Suprapubic skin (tissue), 4 donors: ENCODE measurements around the gene RALA. TPM values are rescaled to one million over a fixed set of nuclear protein-coding genes. Genes with fewer than 3 reads are reported as not detected.
"Not testable (repeated sequence)": the region's sequence is repeated elsewhere in the genome, so short reads cannot be mapped to it uniquely, and the experiment has no call there.

Experiments used
- DNase-seq, 2 donors: peaks; one replicate each; pipeline ENCODE4 v3.0.0-alpha.2; 2019; ENCODE audit warnings: low spot score in 2 of 2
- H3K27ac ChIP-seq: fragments of 200-600 bp; sonication (generic); one replicate; pipeline ENCODE4 v1.5.1; 2019
- H3K27me3 ChIP-seq: fragments of 200-600 bp; sonication (generic); one replicate; pipeline ENCODE4 v1.5.1; 2019
- H3K36me3 ChIP-seq: fragments of 200-600 bp; sonication (generic); one replicate; pipeline ENCODE4 v1.5.1; 2019
- H3K4me1 ChIP-seq: fragments of 200-600 bp; sonication (generic); one replicate; pipeline ENCODE4 v1.5.1; 2019
- H3K4me3 ChIP-seq: fragments of 200-600 bp; sonication (generic); one replicate; pipeline ENCODE4 v1.5.1; 2019; ENCODE audit warnings: mild to moderate bottlenecking
- H3K9me3 ChIP-seq: fragments of 200-600 bp; sonication (generic); one replicate; pipeline ENCODE4 v1.5.1; 2019
- CTCF ChIP-seq, 2 donors: fragments of 200-600 bp in 1 of 2; fragments of 450-650 bp in 1 of 2; sonication (generic) in 1 of 2; IDR thresholded peaks; one replicate each; pipeline ENCODE4 v1.5.1; 2016 to 2019; ENCODE audit warnings: antibody characterized with exemption in 2 of 2, mild to moderate bottlenecking in 1 of 2, moderate library complexity in 1 of 2
- EP300 ChIP-seq: sonication (generic); formaldehyde crosslinking; IDR thresholded peaks from one replicate; pipeline ENCODE4 v1.6.1; 2017; ENCODE audit warnings: antibody characterized with exemption
- POLR2A ChIP-seq, 2 donors: fragments of 450-650 bp; IDR thresholded peaks; one replicate each; pipeline ENCODE4 v1.6.1; 2017; ENCODE audit warnings: antibody characterized with exemption in 2 of 2, mild to moderate bottlenecking in 2 of 2, moderate library complexity in 2 of 2
- POLR2AphosphoS5 ChIP-seq, 3 donors: sonication (generic); formaldehyde crosslinking; IDR thresholded peaks; one replicate each; pipeline ENCODE4 v1.6.1; 2017; ENCODE audit warnings: antibody characterized with exemption in 3 of 3
- WGBS: methylation state at CpG from one replicate; pipeline ENCODE4 v1.1.5; 2018; 5-methylcytosine and 5-hydroxymethylcytosine counted together
- total RNA-seq, 4 donors: library from RNA; depleted of rRNA; stranded (reverse); fragments of >200 nt; gene quantifications; one replicate each; pipeline ENCODE4 v1.1.0, GENCODE V29; 2016

Gene RALA
- total RNA-seq, 4 donors from 2014 or later: 15.5 to 24.1 (median 15.9) TPM

GRCh38 chr7:39674406-39674805 lies 51.0 kb downstream of the RALA start:
- WGBS: 97% methylated on average over 1 of the region's 1 CpG
- TF ChIP-seq CTCF (IDR thresholded peaks at IDR 0.05) (no peak), POLR2AphosphoS5 (IDR thresholded peaks at IDR 0.05) (no peak), POLR2A (IDR thresholded peaks at IDR 0.05) (no peak), EP300 (no peak)
- H3K4me1 ChIP-seq: peaks cover 4% of the 10 kb centered on the region

GRCh38 chr7:39676346-39676745 lies 53.0 kb downstream of the RALA start:
- no peak for DNase-seq
- H3K9me3 ChIP-seq: no peaks in the 10 kb centered on the region
- no peak overlapping the region for H3K4me3 ChIP-seq
- no peak overlapping the region for H3K27ac ChIP-seq
- H3K27me3 ChIP-seq: no peaks in the 10 kb centered on the region
- peaks cover 4% of the 10 kb centered on the region for H3K4me1 ChIP-seq
- WGBS: 95% methylated on average over 2 of the region's 2 CpGs
- no peaks in the 10 kb centered on the region for H3K36me3 ChIP-seq
- TF ChIP-seq POLR2AphosphoS5 (IDR thresholded peaks at IDR 0.05): no peak
- no peak for TF ChIP-seq POLR2A (IDR thresholded peaks at IDR 0.05)

More at GRCh38 chr7:39674406-39674805, 51.0 kb downstream of the RALA start:
- H3K4me3 ChIP-seq: no peak overlapping the region
- H3K9me3 ChIP-seq: no peaks in the 10 kb centered on the region
- H3K27me3 ChIP-seq: no peaks in the 10 kb centered on the region
- no peak for DNase-seq
- no peaks in the 10 kb centered on the region for H3K36me3 ChIP-seq
- no peak overlapping the region for H3K27ac ChIP-seq

- Histone ChIP-seq H3K9me3 (no peaks in the 10 kb centered on the region), H3K4me1 (peaks cover 21% of the 10 kb centered on the region), H3K27me3 (no peaks in the 10 kb centered on the region), H3K27ac (no peak overlapping the region), H3K4me3 (no peak overlapping the region), H3K36me3 (no peaks in the 10 kb centered on the region)
- DNase-seq: no peak
- 85% methylated on average over 6 of the region's 6 CpGs for WGBS
- TF ChIP-seq CTCF (IDR thresholded peaks at IDR 0.05) (no peak), POLR2AphosphoS5 (IDR thresholded peaks at IDR 0.05) (no peak), POLR2A (IDR thresholded peaks at IDR 0.05) (no peak), EP300 (no peak)
Measured at GRCh38 chr7:39678930-39679709, 55.7 kb downstream of the RALA start.

GRCh38 chr7:39679874-39680273 lies 56.5 kb downstream of the RALA start:
- H3K36me3 ChIP-seq, H3K27ac ChIP-seq, H3K9me3 ChIP-seq, H3K4me3 ChIP-seq, H3K27me3 ChIP-seq, DNase-seq: not testable (repeated sequence)
- H3K4me1 ChIP-seq: peaks cover 24% of the 10 kb centered on the region
- WGBS: 96% methylated on average over 9 of the region's 9 CpGs

GRCh38 chr7:39681887-39682441 lies 58.6 kb downstream of the RALA start:
- no peak for DNase-seq
- Histone ChIP-seq H3K4me1 (peaks cover 24% of the 10 kb centered on the region), H3K27ac (no peak overlapping the region), H3K4me3 (no peak overlapping the region), H3K27me3 (no peaks in the 10 kb centered on the region), H3K9me3 (no peaks in the 10 kb centered on the region), H3K36me3 (no peaks in the 10 kb centered on the region)
- TF ChIP-seq CTCF (IDR thresholded peaks at IDR 0.05): no peak
- no peak for TF ChIP-seq POLR2AphosphoS5 (IDR thresholded peaks at IDR 0.05)
- TF ChIP-seq EP300: no peak
- TF ChIP-seq POLR2A (IDR thresholded peaks at IDR 0.05): no peak
- WGBS: 76% methylated on average over 3 of the region's 3 CpGs

DNA sequence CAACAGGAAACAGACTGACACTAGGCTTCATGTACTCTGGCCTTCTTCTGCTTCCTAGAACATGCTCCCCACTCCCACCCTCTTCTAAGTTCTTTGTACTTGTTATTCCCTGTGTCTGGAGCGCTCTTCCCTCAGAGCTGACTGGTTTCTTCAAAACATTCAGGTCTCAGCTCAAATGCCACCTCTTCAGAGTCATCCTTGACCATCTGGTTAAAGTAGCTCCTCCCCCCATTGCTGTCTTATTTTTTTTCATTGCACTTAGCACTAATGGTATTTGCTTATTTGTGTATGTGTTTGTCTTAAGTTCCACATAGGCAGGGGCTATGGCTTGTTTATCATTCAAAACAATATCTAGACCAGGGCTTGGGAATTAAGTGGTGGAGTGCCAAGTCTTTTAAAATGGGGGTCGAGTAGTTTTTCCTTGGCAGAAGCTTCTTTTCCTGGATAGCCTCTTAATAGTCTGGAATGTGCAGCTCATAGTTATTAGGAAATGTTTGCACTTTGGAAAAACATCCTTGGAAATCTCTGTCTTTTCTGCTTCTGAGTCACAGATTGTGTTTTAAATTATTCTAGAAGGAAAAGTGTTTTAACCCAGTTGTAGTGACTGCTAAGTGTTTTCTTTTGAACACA lies 60.0 kb downstream of the RALA start:
- H3K4me3 ChIP-seq: no peak overlapping the region
- DNase-seq: no peak
- 45% methylated on average over 2 of the region's 2 CpGs for WGBS
- H3K27ac ChIP-seq: no peak overlapping the region
- H3K9me3 ChIP-seq: no peaks in the 10 kb centered on the region
- H3K36me3 ChIP-seq: peaks cover 3% of the 10 kb centered on the region
- TF ChIP-seq EP300 (no peak), POLR2A (IDR thresholded peaks at IDR 0.05) (no peak), CTCF (IDR thresholded peaks at IDR 0.05) (no peak), POLR2AphosphoS5 (IDR thresholded peaks at IDR 0.05) (no peak)
- peaks cover 24% of the 10 kb centered on the region for H3K4me1 ChIP-seq
- no peaks in the 10 kb centered on the region for H3K27me3 ChIP-seq
